PC-9 (cell line): ENCODE data around the gene UQCC5. TPM values are rescaled to one million over a fixed set of nuclear protein-coding genes. Genes with fewer than 3 reads are reported as not detected.

Source experiments
- BruUV-seq: library from RNA; stranded (reverse); fragments of 400-500 nt; replicated peaks from 2 replicates; lab custom pipeline; 2021; lab: Mats Ljungman, UMichigan
- CTCF ChIA-PET: fragments of 300-600 bp; sonication (Branson Sonifier 250); formaldehyde crosslinking; loops from one replicate; lab custom pipeline; 2022; ENCODE audit warnings: antibody characterized with exemption; lab: Charles Lee
- POLR2A ChIA-PET: fragments of 300-600 bp; sonication (Branson Sonifier 250); formaldehyde crosslinking; loops from one replicate; lab custom pipeline; 2022; ENCODE audit warnings: antibody characterized with exemption; ENCODE audit not compliant: unreplicated experiment; lab: Charles Lee
- DNase-seq, 2 experiments: peaks; one replicate each; pipeline versions ENCODE4 v3.0.0 to v3.0.0-alpha.2; 2015 to 2022; ENCODE audit warnings: mixed read lengths in 1 of 2
- H2AFZ ChIP-seq: fragments of 200-600 bp; sonication (generic); 2 replicates; pipeline ENCODE4 v1.8.1; 2017; ENCODE audit warnings: antibody characterized with exemption
- H3F3A ChIP-seq: fragments of 200-600 bp; sonication (generic); 2 replicates; pipeline ENCODE4 v1.8.1; 2017; ENCODE audit warnings: antibody characterized with exemption, mild to moderate bottlenecking, low read depth; ENCODE audit not compliant: insufficient read depth
- H3K27ac ChIP-seq: fragments of 200-600 bp; sonication (generic); 2 replicates; pipeline ENCODE4 v1.6.1; 2016; ENCODE audit warnings: mixed run types
- H3K27me3 ChIP-seq: fragments of 200-600 bp; sonication (generic); 2 replicates; pipeline ENCODE4 v1.6.1; 2016; ENCODE audit warnings: low read depth, mixed run types; ENCODE audit not compliant: insufficient read depth
- H3K36me3 ChIP-seq: fragments of 200-600 bp; sonication (generic); 2 replicates; pipeline ENCODE4 v1.6.1; 2016; ENCODE audit warnings: low read depth, mixed run types
- H3K4me1 ChIP-seq: fragments of 200-600 bp; sonication (generic); replicated peaks from 2 replicates; pipeline ENCODE4 v1.6.1; 2016; ENCODE audit warnings: mixed run types; ENCODE audit not compliant: insufficient read depth
- H3K4me2 ChIP-seq: fragments of 200-600 bp; sonication (generic); 2 replicates; pipeline ENCODE4 v1.6.1; 2017; ENCODE audit warnings: mixed run types
- H3K4me3 ChIP-seq: fragments of 200-600 bp; sonication (generic); 2 replicates; pipeline ENCODE4 v1.6.1; 2016; ENCODE audit warnings: mixed run types
- H3K79me2 ChIP-seq: fragments of 200-600 bp; sonication (generic); 2 replicates; pipeline ENCODE4 v1.6.1; 2017; ENCODE audit warnings: low read depth, mixed run types
- H3K9me2 ChIP-seq: fragments of 200-600 bp; sonication (generic); 2 replicates; pipeline ENCODE4 v1.8.1; 2017; ENCODE audit warnings: mild to moderate bottlenecking; ENCODE audit not compliant: insufficient read depth
- H3K9me3 ChIP-seq: fragments of 200-600 bp; sonication (generic); 2 replicates; pipeline ENCODE4 v1.8.1; 2016; ENCODE audit warnings: low read depth; ENCODE audit not compliant: insufficient read depth
- H4K20me1 ChIP-seq: fragments of 200-600 bp; sonication (generic); 2 replicates; pipeline ENCODE4 v1.8.1; 2017; ENCODE audit not compliant: insufficient read depth
- CTCF ChIP-seq: fragments of 200-600 bp; sonication (generic); conservative IDR thresholded peaks from 2 replicates; pipeline ENCODE4 v1.6.1; 2017; ENCODE audit warnings: mixed run types, antibody characterized with exemption, mild to moderate bottlenecking, moderate library complexity
- EZH2 ChIP-seq: fragments of 200-600 bp; sonication (generic); IDR thresholded peaks from 2 replicates; pipeline ENCODE4 v1.8.0; 2017; ENCODE audit warnings: antibody characterized with exemption, low read depth
- intact Hi-C: fragments of 100-400 bp; cut with micrococcal nuclease; formaldehyde crosslinking; loops from one replicate; pipeline ENCODE4 v1.10.0; 2022; ENCODE audit not compliant: unreplicated experiment
- total RNA-seq: library from RNA; stranded (reverse); gene quantifications from 2 replicates; pipeline ENCODE4 v1.2.3, GENCODE V29; 2021

The UQCC5 gene
- total RNA-seq, 1 experiment from 2014 or later: 13.3 TPM

GRCh38 chr3:52570076-52570475 is 33.7 kb downstream of the UQCC5 start:
- intact Hi-C loops: no loop called here
- H4K20me1 ChIP-seq: no peaks in the 10 kb centered on the region
- no peak overlapping the region for H3K27ac ChIP-seq
- peak in 1 of 2 experiments; percentile 39 for DNase-seq
- CTCF ChIA-PET: interaction anchor here (0.6 kb wide), 2 partner anchors 54 to 201 kb away, joined by 4 to 10 read pairs; partner anchors contain the start of gene NEK4
- peaks cover 10% of the 10 kb centered on the region; the same call in 1 of the 2 replicates for H3F3A ChIP-seq
- no peak for TF ChIP-seq EZH2
- TF ChIP-seq CTCF: no peak
- peaks cover 10% of the 10 kb centered on the region; the same call in 1 of the 2 replicates for H3K4me1 ChIP-seq
- H3K4me3 ChIP-seq: no peak overlapping the region
- no peak overlapping the region for H2AFZ ChIP-seq
- no peaks in the 10 kb centered on the region for H3K27me3 ChIP-seq
- BruUV-seq: no TSS peak
- no peaks in the 10 kb centered on the region for H3K9me3 ChIP-seq
- H3K4me2 ChIP-seq: no peak overlapping the region
- no peaks in the 10 kb centered on the region for H3K79me2 ChIP-seq
- H3K36me3 ChIP-seq: no peaks in the 10 kb centered on the region
- H3K9me2 ChIP-seq: no peaks in the 10 kb centered on the region
- POLR2A ChIA-PET: interaction anchor here (0.7 kb wide), 1 partner anchor 34 kb away, joined by 11 read pairs; no protein-coding TSS in a partner anchor

GRCh38 chr3:52572221-52572620 is 35.8 kb downstream of the UQCC5 start:
- Histone ChIP-seq H3K4me1 (peaks cover 10% of the 10 kb centered on the region; the same call in 1 of the 2 replicates), H4K20me1 (no peaks in the 10 kb centered on the region), H2AFZ (no peak overlapping the region), H3K4me2 (no peak overlapping the region), H3K36me3 (no peaks in the 10 kb centered on the region; the same call in 1 of the 2 replicates), H3F3A (peaks cover 10% of the 10 kb centered on the region; the same call in 1 of the 2 replicates), H3K9me2 (no peaks in the 10 kb centered on the region), H3K4me3 (no peak overlapping the region), H3K27ac (no peak overlapping the region), H3K9me3 (no peaks in the 10 kb centered on the region), H3K27me3 (no peaks in the 10 kb centered on the region), H3K79me2 (no peaks in the 10 kb centered on the region)
- no peak for TF ChIP-seq CTCF
- no peak for TF ChIP-seq EZH2
- CTCF ChIA-PET: interaction anchor here (0.6 kb wide), 2 partner anchors 356 to 475 kb away, joined by 9 to 15 read pairs; no protein-coding TSS in a partner anchor
- no TSS peak for BruUV-seq
- no peak for DNase-seq
- POLR2A ChIA-PET: no interaction called here
- intact Hi-C loops: no loop called here

GRCh38 chr3:52574056-52574965 is 37.9 kb downstream of the UQCC5 start:
- H3K36me3 ChIP-seq: peaks cover 3% of the 10 kb centered on the region
- no peaks in the 10 kb centered on the region for H3F3A ChIP-seq
- no peak for DNase-seq
- no peaks in the 10 kb centered on the region for H3K27me3 ChIP-seq
- ChIA-PET CTCF (interaction anchor here (0.6 kb wide), 1 partner anchor 155 kb away, joined by 7 read pairs; no protein-coding TSS in a partner anchor), POLR2A (no interaction called here)
- H2AFZ ChIP-seq: no peak overlapping the region
- H3K4me3 ChIP-seq: no peak overlapping the region
- no peaks in the 10 kb centered on the region for H3K9me3 ChIP-seq
- no peak overlapping the region for H3K27ac ChIP-seq
- intact Hi-C loops: no loop called here
- TF ChIP-seq EZH2 (no peak), CTCF (no peak)
- no TSS peak for BruUV-seq
- H3K79me2 ChIP-seq: no peaks in the 10 kb centered on the region
- no peaks in the 10 kb centered on the region for H3K9me2 ChIP-seq
- H4K20me1 ChIP-seq: no peaks in the 10 kb centered on the region
- H3K4me1 ChIP-seq: no peaks in the 10 kb centered on the region
- H3K4me2 ChIP-seq: no peak overlapping the region

Other genes with a start within 250 kb of the UQCC5 start
- 8.9 and 11.1 TPM in 2 replicates for gene GLYCTK, start 248.8 kb upstream of the UQCC5 start, total RNA-seq
- 5.9 and 6.6 TPM in 2 replicates for gene DNAH1, start 220.3 kb upstream of the UQCC5 start, total RNA-seq
- 81.4 and 81.7 TPM in 2 replicates for gene BAP1, start 126.6 kb upstream of the UQCC5 start, total RNA-seq
- gene PHF7, start 125.9 kb upstream of the UQCC5 start, total RNA-seq: 14.0 and 14.5 TPM in 2 replicates
- 1.3 and 1.4 TPM in 2 replicates for gene SEMA3G, start 91.5 kb upstream of the UQCC5 start, total RNA-seq
- 8.3 and 8.4 TPM in 2 replicates for gene TNNC1, start 82.6 kb upstream of the UQCC5 start, total RNA-seq
- gene NISCH, start 81.0 kb upstream of the UQCC5 start, total RNA-seq: 66.1 and 68.0 TPM in 2 replicates
- 0.04 TPM in 1 of 2 replicates, not detected in the other for gene STAB1, start 41.3 kb upstream of the UQCC5 start, total RNA-seq
- 172 and 215 TPM in 2 replicates for gene NT5DC2, start 2.7 kb upstream of the UQCC5 start, total RNA-seq
- gene PBRM1, start 149.3 kb downstream of the UQCC5 start, total RNA-seq: 35.2 and 42.8 TPM in 2 replicates
- gene GNL3, start 149.4 kb downstream of the UQCC5 start, total RNA-seq: 82.3 and 91.2 TPM in 2 replicates
- 42.1 and 48.6 TPM in 2 replicates for gene GLT8D1, start 169.2 kb downstream of the UQCC5 start, total RNA-seq
- gene SPCS1, start 169.5 kb downstream of the UQCC5 start, total RNA-seq: 91.9 and 104 TPM in 2 replicates
- 26.3 and 36.5 TPM in 2 replicates for gene NEK4, start 234.3 kb downstream of the UQCC5 start, total RNA-seq
- not detected in 2 replicates for gene ITIH1, start 241.0 kb downstream of the UQCC5 start, total RNA-seq